H1 (cell line): ENCODE measurements around the gene SLC1A2. TPM values are rescaled to one million over a fixed set of nuclear protein-coding genes. Genes with fewer than 3 reads are reported as not detected.

Experiments
- CTCF ChIA-PET: fragments of 300-600 bp; sonication (Branson Sonifier 250); formaldehyde crosslinking; loops from one replicate; lab custom pipeline; 2021; ENCODE audit not compliant: partially characterized antibody; lab: Charles Lee
- POLR2A ChIA-PET: fragments of 300-600 bp; sonication (Branson Sonifier 250); formaldehyde crosslinking; loops from one replicate; lab custom pipeline; 2021; ENCODE audit warnings: inconsistent platforms; ENCODE audit not compliant: partially characterized antibody; lab: Charles Lee
- DNase-seq, 2 experiments: peaks; one replicate each; pipeline versions ENCODE4 v3.0.0 to v3.0.0-alpha.2; 2010 to 2022; ENCODE audit warnings: low spot score in 2 of 2, low read depth in 1 of 2, mixed read lengths in 1 of 2
- FAIRE-seq: peaks from 2 replicates; lab custom pipeline; 2011; peaks lifted over from hg19 to GRCh38; lab: Jason Lieb, UNC
- H2AFZ ChIP-seq: 2 replicates; pipeline ENCODE4 v1.8.1; 2012; ENCODE audit warnings: low read length, inconsistent platforms
- H2AK5ac ChIP-seq: 2 replicates; pipeline ENCODE4 v1.6.1; 2013; ENCODE audit warnings: low read depth, low read length
- H2BK120ac ChIP-seq: replicated peaks from 2 replicates; pipeline ENCODE3; 2013; ENCODE audit warnings: low read depth, low read length, inconsistent platforms
- H2BK12ac ChIP-seq: 2 replicates; pipeline ENCODE4 v1.6.1; 2013; ENCODE audit warnings: low read depth, low read length
- H2BK15ac ChIP-seq: 2 replicates; pipeline ENCODE4 v1.6.1; 2013; ENCODE audit warnings: low read length
- H2BK20ac ChIP-seq: 2 replicates; pipeline ENCODE4 v1.6.1; 2013; ENCODE audit warnings: low read length
- H2BK5ac ChIP-seq: 2 replicates; pipeline ENCODE4 v1.6.1; 2013; ENCODE audit warnings: low read depth, low read length
- H3K14ac ChIP-seq: 2 replicates; pipeline ENCODE4 v1.6.1; 2013; ENCODE audit warnings: inconsistent platforms; ENCODE audit not compliant: insufficient read length
- H3K18ac ChIP-seq: 2 replicates; pipeline ENCODE4 v1.6.1; 2013; ENCODE audit warnings: low read length; ENCODE audit errors: extremely low read depth
- H3K23ac ChIP-seq: 2 replicates; pipeline ENCODE4 v1.6.1; 2013; ENCODE audit warnings: inconsistent platforms; ENCODE audit not compliant: insufficient read length
- H3K23me2 ChIP-seq: 2 replicates; pipeline ENCODE4 v1.6.1; 2013; ENCODE audit warnings: low read depth, low read length
- H3K27ac ChIP-seq: 2 replicates; pipeline ENCODE4 v1.6.1; 2011; ENCODE audit warnings: low read depth, low read length, inconsistent platforms
- H3K27me3 ChIP-seq, 4 experiments: replicated peaks in 1 of 4; 1 replicate in 1 of 4; 2 replicates in 3 of 4; pipeline versions ENCODE4 v1.6.1 to v1.8.1; 2011 to 2013; ENCODE audit warnings: low read length in 3 of 4, mild to moderate bottlenecking in 3 of 4, inconsistent platforms in 2 of 4, mixed read lengths in 2 of 4, moderate library complexity in 1 of 4; ENCODE audit not compliant: control insufficient read depth in 3 of 4, insufficient read depth in 3 of 4; ENCODE audit errors: extremely low read depth in 1 of 4
- H3K36me3 ChIP-seq, 4 experiments: 2 replicates each; pipeline versions ENCODE4 v1.6.1 to v1.8.1; 2011 to 2013; ENCODE audit warnings: mild to moderate bottlenecking in 4 of 4, low read length in 3 of 4, moderate library complexity in 2 of 4, control low read depth in 1 of 4, inconsistent platforms in 1 of 4; ENCODE audit not compliant: insufficient read depth in 4 of 4, control insufficient read depth in 2 of 4
- H3K4ac ChIP-seq: replicated peaks from 2 replicates; pipeline ENCODE3; 2013; ENCODE audit warnings: low read length, low read depth, mixed read lengths, inconsistent platforms; ENCODE audit not compliant: insufficient read length
- H3K4me1 ChIP-seq, 4 experiments: replicated peaks in 1 of 4; 1 replicate in 1 of 4; 2 replicates in 3 of 4; pipeline versions ENCODE4 v1.6.1 to v1.8.1; 2011 to 2013; ENCODE audit warnings: low read length in 3 of 4, inconsistent platforms in 2 of 4, mixed read lengths in 1 of 4; ENCODE audit not compliant: insufficient read depth in 4 of 4, control insufficient read depth in 3 of 4
- H3K4me2 ChIP-seq, 2 experiments: 2 replicates each; pipeline versions ENCODE4 v1.6.1 to v1.8.1; 2011 to 2013; ENCODE audit warnings: low read depth in 2 of 2, low read length in 2 of 2, control low read depth in 1 of 2, inconsistent platforms in 1 of 2, mild to moderate bottlenecking in 1 of 2; ENCODE audit not compliant: insufficient read depth in 1 of 2
- H3K4me3 ChIP-seq, 4 experiments: fragments of 200-600, 300-600 bp in 1 of 4; sonication (generic), shearing (Covaris generic), sonication (Bioruptor Twin) in 1 of 4; 2 replicates each; pipeline versions ENCODE4 v1.5.1 to v1.8.1; 2011 to 2016; ENCODE audit warnings: low read length in 4 of 4, low read depth in 3 of 4, control low read depth in 2 of 4, inconsistent platforms in 2 of 4, mild to moderate bottlenecking in 2 of 4, mixed read lengths in 1 of 4, moderate library complexity in 1 of 4; ENCODE audit not compliant: insufficient read depth in 2 of 4; ENCODE audit errors: extremely low read depth in 1 of 4
- H3K56ac ChIP-seq: replicated peaks from 2 replicates; pipeline ENCODE3; 2013; ENCODE audit warnings: low read depth, mild to moderate bottlenecking, mixed read lengths, low read length, inconsistent platforms; ENCODE audit not compliant: insufficient read length
- H3K79me1 ChIP-seq: 2 replicates; pipeline ENCODE4 v1.6.1; 2013; ENCODE audit warnings: low read depth, low read length, control low read depth
- H3K79me2 ChIP-seq, 2 experiments: 2 replicates each; pipeline versions ENCODE4 v1.6.1 to v1.8.1; 2012 to 2013; ENCODE audit warnings: low read length in 2 of 2, mild to moderate bottlenecking in 2 of 2, inconsistent platforms in 1 of 2; ENCODE audit not compliant: insufficient read depth in 2 of 2, control insufficient read depth in 1 of 2
- H3K9ac ChIP-seq, 4 experiments: replicated peaks in 1 of 4; 1 replicate in 1 of 4; 2 replicates in 3 of 4; pipeline versions ENCODE4 v1.6.1 to v1.8.1; 2011 to 2013; ENCODE audit warnings: low read depth in 3 of 4, low read length in 3 of 4, control low read depth in 2 of 4, mild to moderate bottlenecking in 2 of 4, moderate library complexity in 2 of 4, inconsistent platforms in 1 of 4; ENCODE audit errors: extremely low read depth in 1 of 4
- H3K9me3 ChIP-seq, 2 experiments: 2 replicates each; pipeline versions ENCODE4 v1.6.1 to v1.8.1; 2012 to 2013; ENCODE audit warnings: mild to moderate bottlenecking in 2 of 2, moderate library complexity in 2 of 2, control low read depth in 1 of 2, inconsistent platforms in 1 of 2, low read depth in 1 of 2, low read length in 1 of 2, mixed read lengths in 1 of 2; ENCODE audit not compliant: insufficient read depth in 2 of 2
- H4K20me1 ChIP-seq, 2 experiments: replicated peaks in 1 of 2; 2 replicates each; pipeline versions ENCODE3 to v1.8.1; 2011 to 2013; ENCODE audit warnings: inconsistent platforms in 2 of 2, low read length in 2 of 2, mild to moderate bottlenecking in 1 of 2; ENCODE audit not compliant: insufficient read depth in 2 of 2, control insufficient read depth in 1 of 2
- H4K5ac ChIP-seq: 2 replicates; pipeline ENCODE4 v1.6.1; 2013; ENCODE audit warnings: low read length, low read depth, mixed read lengths, inconsistent platforms; ENCODE audit not compliant: insufficient read length
- H4K8ac ChIP-seq: 2 replicates; pipeline ENCODE4 v1.8.0; 2013; ENCODE audit warnings: mild to moderate bottlenecking, moderate library complexity, low read length, inconsistent platforms; ENCODE audit not compliant: insufficient read depth; ENCODE audit errors: extremely low read depth
- H4K91ac ChIP-seq: replicated peaks from 2 replicates; pipeline ENCODE3; 2013; ENCODE audit warnings: low read length, mixed read lengths, inconsistent platforms; ENCODE audit not compliant: insufficient read length
- ASH2L ChIP-seq: fragments of 200-600, 300-600 bp; sonication (generic); IDR thresholded peaks from one replicate; pipeline ENCODE4 v1.7.1; 2017; ENCODE audit warnings: low read length
- BRCA1 ChIP-seq: IDR thresholded peaks from 2 replicates; pipeline ENCODE4 v1.6.1; 2012; ENCODE audit warnings: low read depth, low read length, improper control_type of control experiment
- CTBP2 ChIP-seq: IDR thresholded peaks from 2 replicates; pipeline ENCODE4 v1.7.0; 2011; ENCODE audit warnings: borderline replicate concordance, mild to moderate bottlenecking, moderate library complexity, mixed read lengths, low read length; ENCODE audit not compliant: insufficient read depth, insufficient read length
- E2F6 ChIP-seq: IDR thresholded peaks from 2 replicates; pipeline ENCODE4 v1.6.1; 2012; ENCODE audit warnings: inconsistent platforms
- EZH2 ChIP-seq: fragments of 200-600 bp; sonication (generic); IDR thresholded peaks from 2 replicates; pipeline ENCODE4 v1.7.1; 2012; ENCODE audit warnings: low read depth, mild to moderate bottlenecking, moderate library complexity, low read length, inconsistent platforms; ENCODE audit not compliant: severe bottlenecking
- JUN ChIP-seq: IDR thresholded peaks from 2 replicates; pipeline ENCODE4 v1.6.1; 2011; ENCODE audit warnings: low read depth, mild to moderate bottlenecking, improper control_type of control experiment, low read length
- NANOG ChIP-seq: IDR thresholded peaks from 2 replicates; pipeline ENCODE4 v1.6.1; 2011; ENCODE audit warnings: low read length, low read depth, mild to moderate bottlenecking, inconsistent platforms; ENCODE audit not compliant: insufficient read depth, poor library complexity, severe bottlenecking
- NRF1 ChIP-seq: IDR thresholded peaks from 2 replicates; pipeline ENCODE4 v1.6.1; 2011; ENCODE audit warnings: mild to moderate bottlenecking, low read depth, low read length, improper control_type of control experiment
- POLR2A ChIP-seq, 2 experiments: IDR thresholded peaks; 1 replicate in 1 of 2; 2 replicates in 1 of 2; pipeline ENCODE4 v1.6.1; 2011; ENCODE audit warnings: low read depth in 2 of 2, low read length in 2 of 2, mild to moderate bottlenecking in 2 of 2; ENCODE audit errors: control extremely low read depth in 1 of 2
- TBP ChIP-seq: IDR thresholded peaks from 2 replicates; pipeline ENCODE4 v1.6.1; 2011; ENCODE audit warnings: low read depth, low read length, improper control_type of control experiment
- WGBS, 2 experiments: shearing (Covaris generic) in 1 of 2; methylation state at CpG; one replicate each; pipeline versions ENCODE4 v1.1.6 to v1.1.7; 2013 to 2015; ENCODE audit warnings: low lambda C conversion rate in 2 of 2, mixed read lengths in 2 of 2, inconsistent platforms in 1 of 2, low coverage in 1 of 2, missing lambda C conversion rate in 1 of 2; ENCODE audit not compliant: insufficient replicate concordance in 2 of 2, insufficient coverage in 1 of 2, insufficient read length in 1 of 2; ENCODE audit errors: extremely low coverage in 1 of 2, missing lambda C conversion rate in 1 of 2; 5-methylcytosine and 5-hydroxymethylcytosine counted together
- polyA plus RNA-seq, 7 experiments: library from polyadenylated mRNA; depleted of rRNA in 3 of 7; stranded (reverse) in 5 of 7; unstranded in 2 of 7; fragments of >200 nt in 5 of 7; fragments of 200-250 nt in 2 of 7; gene quantifications; 1 replicate in 5 of 7; 2 replicates in 1 of 7; 4 replicates in 1 of 7; pipeline versions ENCODE4 v1.2.1 to v1.2.3, GENCODE V29; 2011 to 2013; ENCODE audit warnings: missing spikeins in 2 of 7, mixed read lengths in 2 of 7
- total RNA-seq: library from RNA; stranded (reverse); fragmentation: NEBNext Ultra II Directional; extraction: Animal tissue kit (Norgen Biotek cat#: 25700); gene quantifications from 2 replicates; pipeline ENCODE4 v1.2.1, GENCODE V29; 2021

Gene SLC1A2
- total and polyA plus RNA-seq, 2 of the 8 experiments (the other 6 are each of a cell fraction or from before 2014, with no cell fraction given) = 0.57 to 1.2 TPM

GRCh38 chr11:35304900-35305460 is 114.4 kb downstream of the SLC1A2 start:
- H3K18ac ChIP-seq = no peak overlapping the region
- H2AK5ac ChIP-seq = no peak overlapping the region
- H3K79me2 ChIP-seq = no peaks in the 10 kb centered on the region
- no peak overlapping the region for H3K4me2 ChIP-seq
- H2BK15ac ChIP-seq = no peak overlapping the region
- 96% methylated on average over 5 of the region's 5 CpGs; no CpG with 5 or more reads in 1 of the 2 experiments for WGBS, 2 experiments
- ChIA-PET CTCF (interaction anchor here (0.7 to 4.0 kb wide), 28 partner anchors 9 to 380 kb away, joined by 3 to 36 read pairs (median 4); no protein-coding TSS in a partner anchor), POLR2A (no interaction called here)
- H2BK12ac ChIP-seq = no peak overlapping the region
- H3K4me3 ChIP-seq = no peak overlapping the region
- H3K9ac ChIP-seq = no peak overlapping the region
- no peak overlapping the region for H2BK5ac ChIP-seq
- no peak overlapping the region for H2BK20ac ChIP-seq
- H3K9me3 ChIP-seq = no peaks in the 10 kb centered on the region
- H3K4me1 ChIP-seq = peaks cover 0 to 2% (median 0%) of the 10 kb centered on the region in 4 experiments; a peak in 1 of 7 replicates
- no peak overlapping the region for H4K8ac ChIP-seq
- H2AFZ ChIP-seq = no peak overlapping the region
- no peak overlapping the region for H4K5ac ChIP-seq
- DNase-seq (no peak), FAIRE-seq (no peak)
- H3K23ac ChIP-seq = no peak overlapping the region
- H3K79me1 ChIP-seq = no peaks in the 10 kb centered on the region
- no peaks in the 10 kb centered on the region for H3K36me3 ChIP-seq
- no peak overlapping the region for H4K91ac ChIP-seq
- no peaks in the 10 kb centered on the region for H3K23me2 ChIP-seq
- H2BK120ac ChIP-seq = no peak overlapping the region
- no peaks in the 10 kb centered on the region for H4K20me1 ChIP-seq
- H3K4ac ChIP-seq = no peak overlapping the region
- H3K27me3 ChIP-seq = no peaks in the 10 kb centered on the region
- no peak overlapping the region for H3K56ac ChIP-seq
- no peak overlapping the region for H3K27ac ChIP-seq
- H3K14ac ChIP-seq = no peak overlapping the region
- TF ChIP-seq POLR2A (IDR thresholded peaks at IDR 0.05; ENCODE audit: control extremely low read depth in 1 of 2, low read depth in 2 of 2, low read length in 2 of 2) (no peak), NANOG (no peak), JUN (no peak), ASH2L (no peak), BRCA1 (no peak), NRF1 (no peak), E2F6 (no peak), TBP (no peak), CTBP2 (no peak), EZH2 (no peak)
